GM12865 (cell line): Measurements from ENCODE around the gene SLC5A10.

Experiments
- DNase-seq: peaks from one replicate; pipeline ENCODE4 v3.0.0; 2010; ENCODE audit warnings: low read depth
- H3K4me3 ChIP-seq: 2 replicates; pipeline ENCODE4 v1.5.1; 2011; ENCODE audit warnings: mild to moderate bottlenecking, low read depth, low read length, control low read depth
- CTCF ChIP-seq: IDR thresholded peaks from 2 replicates; pipeline ENCODE4 v1.5.1; 2011; ENCODE audit warnings: low read length, control low read depth, low read depth, inconsistent platforms; ENCODE audit not compliant: insufficient read depth; ENCODE audit errors: missing control alignments

SLC5A10 gene

GRCh38 chr17:18917506-18918032 is 34.4 kb upstream of the SLC5A10 start:
- no peak for DNase-seq
- no peak overlapping the region for H3K4me3 ChIP-seq
- TF ChIP-seq CTCF, result no peak

- H3K4me3 ChIP-seq, result 0 out of 2 replicates have a peak overlapping the region, but pooled peaks have one; percentile 11
- no peak for TF ChIP-seq CTCF
- DNase-seq, result no peak
Measured at GRCh38 chr17:18919963-18920362, 32.0 kb upstream of the SLC5A10 start.

- peak; percentile 83 for DNase-seq
- TF ChIP-seq CTCF, result no peak
- H3K4me3 ChIP-seq, result peak overlapping the region; percentile 44
Measured at GRCh38 chr17:18920911-18921441, 31.0 kb upstream of the SLC5A10 start.

GRCh38 chr17:18921485-18921884 is 30.5 kb upstream of the SLC5A10 start:
- no peak for DNase-seq
- peak overlapping the region; percentile 44 for H3K4me3 ChIP-seq
- TF ChIP-seq CTCF, result no peak

- H3K4me3 ChIP-seq, result peak overlapping the region; percentile 44
- DNase-seq, result peak; percentile 88
- TF ChIP-seq CTCF, result no peak
Measured at GRCh38 chr17:18921912-18922451, 30.0 kb upstream of the SLC5A10 start.

- peak overlapping the region; percentile 42 for H3K4me3 ChIP-seq
- DNase-seq, result peak; percentile 57
Measured at GRCh38 chr17:18922596-18922995, 29.4 kb upstream of the SLC5A10 start.

GRCh38 chr17:18925187-18925586 is 26.8 kb upstream of the SLC5A10 start:
- TF ChIP-seq CTCF, result no peak
- peak; percentile 49 for DNase-seq
- no peak overlapping the region for H3K4me3 ChIP-seq
